HG02870 (cell line): Measurements from ENCODE around the gene FTSJ1.
A peak's percentile ranks its signal among the peaks of the same experiment; 100 is the strongest.
"Not testable (repeated sequence)": the region's sequence is repeated elsewhere in the genome, so short reads cannot be mapped to it uniquely, and the experiment has no call there.

Experiments used
- ATAC-seq: cut with Tn5 transposase; IDR thresholded peaks from one replicate; pipeline ENCODE4 v1.9.1; 2021; ENCODE audit warnings: mild to moderate bottlenecking, moderate library complexity; ENCODE audit not compliant: unreplicated experiment

Gene FTSJ1

GRCh38 chrX:48520976-48521352 lies 45.0 kb downstream of the FTSJ1 start:
- ATAC-seq: no peak

GRCh38 chrX:48521353-48522243 lies 45.6 kb downstream of the FTSJ1 start, which contains the start of gene EBP:
Gene EBP (plus strand): TSS chrX:48521808. CDS start chrX:48523772, 1,964 bp downstream.
- ATAC-seq: peak; percentile 93

GRCh38 chrX:48522291-48522690 lies 46.3 kb downstream of the FTSJ1 start:
- ATAC-seq: no peak

DNA sequence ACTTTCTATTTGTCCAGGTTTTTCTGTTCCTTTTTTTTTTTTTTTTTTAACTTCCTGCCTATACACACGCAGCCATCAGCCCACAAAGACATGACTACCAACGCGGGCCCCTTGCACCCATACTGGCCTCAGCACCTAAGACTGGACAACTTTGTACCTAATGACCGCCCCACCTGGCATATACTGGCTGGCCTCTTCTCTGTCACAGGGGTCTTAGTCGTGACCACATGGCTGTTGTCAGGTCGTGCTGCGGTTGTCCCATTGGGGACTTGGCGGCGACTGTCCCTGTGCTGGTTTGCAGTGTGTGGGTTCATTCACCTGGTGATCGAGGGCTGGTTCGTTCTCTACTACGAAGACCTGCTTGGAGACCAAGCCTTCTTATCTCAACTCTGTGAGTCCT lies 47.7 kb downstream of the FTSJ1 start:
- no peak for ATAC-seq

DNA sequence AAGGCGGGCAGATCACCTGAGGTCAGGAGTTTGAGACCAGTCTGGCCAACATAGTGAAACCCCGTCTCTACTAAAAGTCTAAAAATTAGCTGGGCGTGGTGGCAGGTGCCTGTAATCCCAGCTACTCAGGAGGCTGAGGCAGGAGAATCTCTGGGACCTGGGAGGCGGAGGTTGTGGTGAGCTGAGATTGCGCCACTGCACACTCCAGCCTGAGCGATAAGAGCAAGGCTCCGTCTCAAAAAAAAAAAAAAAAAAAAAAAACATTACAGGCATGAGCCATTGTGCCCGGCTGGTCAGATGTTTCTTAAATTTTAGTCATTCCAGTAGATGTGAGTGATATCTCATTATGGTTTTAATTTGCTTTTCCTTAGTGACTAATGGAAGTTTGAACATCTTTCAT lies 49.9 kb downstream of the FTSJ1 start:
- not testable (repeated sequence) for ATAC-seq

DNA sequence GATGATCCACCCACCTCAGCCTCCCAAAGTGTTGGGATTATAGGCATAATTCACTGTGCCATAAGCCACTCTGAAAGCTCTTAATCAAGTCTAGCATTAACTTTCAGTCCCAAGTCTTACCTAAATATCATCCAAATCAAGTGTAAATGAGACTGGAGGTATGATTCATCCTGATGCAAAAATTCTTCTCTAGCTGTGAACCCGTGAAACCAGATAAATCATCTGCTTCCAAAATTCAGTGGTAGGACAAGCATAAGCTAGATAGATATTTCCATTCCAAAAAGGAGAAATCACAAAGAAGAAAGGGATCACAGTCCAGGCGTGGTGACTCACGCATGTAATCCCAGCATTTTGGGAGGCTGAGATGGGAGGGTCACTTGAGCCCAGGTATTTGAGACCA lies 54.7 kb downstream of the FTSJ1 start:
- ATAC-seq: no peak

- ATAC-seq: no peak
Observed at GRCh38 chrX:48531358-48531959, 55.5 kb downstream of the FTSJ1 start.

DNA sequence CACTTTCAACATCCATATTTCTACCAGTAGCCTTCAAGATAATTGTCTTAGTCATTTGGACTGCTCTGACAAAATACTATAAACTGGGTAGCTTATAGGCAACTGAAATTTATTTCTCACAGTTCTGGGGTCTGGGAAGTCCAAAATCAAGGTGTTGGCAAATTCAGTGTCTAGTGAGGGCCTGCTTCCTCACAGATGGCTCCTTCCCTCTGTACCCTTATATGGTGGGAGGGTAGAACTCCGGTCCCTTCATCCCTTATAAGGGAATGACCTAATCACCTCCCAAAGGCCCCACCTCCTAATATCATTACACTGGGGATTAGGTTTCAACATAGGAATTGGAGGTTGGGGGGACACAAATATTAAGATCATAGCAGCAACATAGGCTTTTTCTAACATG lies 56.2 kb downstream of the FTSJ1 start:
- ATAC-seq: no peak

GRCh38 chrX:48533165-48533564 lies 57.2 kb downstream of the FTSJ1 start:
- ATAC-seq: no peak
